Osteoblast (primary cell): ENCODE measurements around the gene BAIAP2. TPM values are rescaled to one million over a fixed set of nuclear protein-coding genes. Genes with fewer than 3 reads are reported as not detected.

Experiments
- DNase-seq: peaks from one replicate; pipeline ENCODE4 v3.0.0; 2011; ENCODE audit warnings: low spot score, mixed read lengths; ENCODE audit not compliant: insufficient read length; ENCODE audit errors: missing footprints
- H2AFZ ChIP-seq: 2 replicates; pipeline ENCODE4 v1.6.0; 2011; ENCODE audit warnings: mild to moderate bottlenecking, low read length
- H3K27ac ChIP-seq: 2 replicates; pipeline ENCODE4 v1.5.1; 2011; ENCODE audit warnings: mild to moderate bottlenecking, low read depth, low read length, moderate library complexity
- H3K27me3 ChIP-seq: 2 replicates; pipeline ENCODE4 v1.6.0; 2012; ENCODE audit warnings: mild to moderate bottlenecking, control low read depth, inconsistent platforms, low read length, moderate library complexity; ENCODE audit not compliant: insufficient read depth
- H3K36me3 ChIP-seq: 2 replicates; pipeline ENCODE4 v1.5.1; 2011; ENCODE audit warnings: mild to moderate bottlenecking, low read length, control low read depth, moderate library complexity; ENCODE audit not compliant: insufficient read depth
- H3K4me1 ChIP-seq: 2 replicates; pipeline ENCODE4 v1.5.1; 2011; ENCODE audit warnings: mild to moderate bottlenecking, low read length, control low read depth, moderate library complexity; ENCODE audit not compliant: insufficient read depth
- H3K4me2 ChIP-seq: 2 replicates; pipeline ENCODE4 v1.6.0; 2011; ENCODE audit warnings: mild to moderate bottlenecking, low read length; ENCODE audit not compliant: insufficient read depth
- H3K4me3 ChIP-seq: fragments of 200-600 bp; sonication (generic); 3 replicates; pipeline ENCODE4 v1.5.1; 2012; ENCODE audit warnings: mild to moderate bottlenecking, low read length, inconsistent platforms; ENCODE audit not compliant: insufficient read depth
- H3K79me2 ChIP-seq: 2 replicates; pipeline ENCODE4 v1.6.0; 2012; ENCODE audit warnings: mild to moderate bottlenecking, low read length, control low read depth, inconsistent platforms; ENCODE audit not compliant: insufficient read depth
- H3K9me3 ChIP-seq: 2 replicates; pipeline ENCODE4 v1.5.1; 2011; ENCODE audit warnings: low read depth, low read length, control low read depth
- H4K20me1 ChIP-seq: 2 replicates; pipeline ENCODE4 v1.6.0; 2012; ENCODE audit warnings: mild to moderate bottlenecking, low read length, control low read depth; ENCODE audit not compliant: insufficient read depth
- total RNA-seq: library from RNA; depleted of rRNA; stranded (reverse); fragments of >200 nt; gene quantifications from 2 replicates; pipeline ENCODE4 v1.2.3, GENCODE V29; 2012
- TF ChIP-seq, protein P1 (sequence below): IDR thresholded peaks from 2 replicates; pipeline ENCODE4 v1.5.1; 2011; ENCODE audit warnings: mild to moderate bottlenecking, low read depth, low read length, moderate library complexity; ENCODE audit errors: extremely low read depth

Gene BAIAP2
- total RNA-seq, 1 donor, result 15.6 TPM

- Histone ChIP-seq H3K9me3 (no peaks in the 10 kb centered on the region), H3K27me3 (no peaks in the 10 kb centered on the region), H3K36me3 (no peaks in the 10 kb centered on the region), H3K79me2 (peaks cover 6% of the 10 kb centered on the region), H3K4me3 (no peak overlapping the region), H4K20me1 (peaks cover 9% of the 10 kb centered on the region), H3K4me1 (peaks cover 22% of the 10 kb centered on the region), H3K4me2 (no peak overlapping the region), H2AFZ (no peak overlapping the region), H3K27ac (no peak overlapping the region)
- TF ChIP-seq, protein P1, sequence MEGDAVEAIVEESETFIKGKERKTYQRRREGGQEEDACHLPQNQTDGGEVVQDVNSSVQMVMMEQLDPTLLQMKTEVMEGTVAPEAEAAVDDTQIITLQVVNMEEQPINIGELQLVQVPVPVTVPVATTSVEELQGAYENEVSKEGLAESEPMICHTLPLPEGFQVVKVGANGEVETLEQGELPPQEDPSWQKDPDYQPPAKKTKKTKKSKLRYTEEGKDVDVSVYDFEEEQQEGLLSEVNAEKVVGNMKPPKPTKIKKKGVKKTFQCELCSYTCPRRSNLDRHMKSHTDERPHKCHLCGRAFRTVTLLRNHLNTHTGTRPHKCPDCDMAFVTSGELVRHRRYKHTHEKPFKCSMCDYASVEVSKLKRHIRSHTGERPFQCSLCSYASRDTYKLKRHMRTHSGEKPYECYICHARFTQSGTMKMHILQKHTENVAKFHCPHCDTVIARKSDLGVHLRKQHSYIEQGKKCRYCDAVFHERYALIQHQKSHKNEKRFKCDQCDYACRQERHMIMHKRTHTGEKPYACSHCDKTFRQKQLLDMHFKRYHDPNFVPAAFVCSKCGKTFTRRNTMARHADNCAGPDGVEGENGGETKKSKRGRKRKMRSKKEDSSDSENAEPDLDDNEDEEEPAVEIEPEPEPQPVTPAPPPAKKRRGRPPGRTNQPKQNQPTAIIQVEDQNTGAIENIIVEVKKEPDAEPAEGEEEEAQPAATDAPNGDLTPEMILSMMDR, result no peak
- DNase-seq, result no peak
These were observed 31.1 kb downstream of the BAIAP2 start for GRCh38 chr17:81066072-81066471.

DNA sequence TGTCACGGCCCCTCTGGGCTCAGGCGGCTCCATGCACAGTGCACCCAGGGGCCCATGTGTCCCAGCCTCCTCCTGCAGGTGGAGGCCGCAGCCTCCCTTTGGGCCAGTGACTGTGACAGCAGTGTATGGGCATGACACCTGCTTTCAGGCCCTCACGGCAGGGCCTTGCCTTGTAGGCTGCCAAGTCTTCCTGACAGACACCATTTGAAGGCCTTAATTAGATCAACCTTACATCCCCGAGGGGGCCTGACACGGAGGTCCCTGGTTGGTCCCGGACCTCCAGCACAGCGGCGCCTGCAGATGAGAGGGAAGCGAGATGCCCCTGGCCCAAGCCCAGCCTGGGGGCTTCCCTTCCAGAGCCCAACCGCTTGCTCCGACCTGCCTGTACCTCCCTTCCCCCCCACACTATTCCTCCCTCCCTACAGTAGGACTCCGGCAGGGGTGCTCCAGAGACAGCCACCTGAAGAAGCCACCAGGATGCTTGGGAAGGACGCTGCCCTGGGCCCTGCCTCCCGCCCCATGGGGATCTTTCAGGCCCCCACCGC is 31.9 kb downstream of the BAIAP2 start:
- Histone ChIP-seq H2AFZ (no peak overlapping the region), H3K79me2 (peaks cover 6% of the 10 kb centered on the region), H3K4me3 (no peak overlapping the region), H3K27ac (no peak overlapping the region), H3K4me1 (peaks cover 22% of the 10 kb centered on the region), H4K20me1 (peaks cover 9% of the 10 kb centered on the region), H3K4me2 (no peak overlapping the region), H3K27me3 (no peaks in the 10 kb centered on the region), H3K36me3 (no peaks in the 10 kb centered on the region), H3K9me3 (no peaks in the 10 kb centered on the region)
- TF ChIP-seq, protein P1, result no peak
- DNase-seq, result no peak

- no peak for DNase-seq
These were observed 32.5 kb downstream of the BAIAP2 start for GRCh38 chr17:81067391-81067811.

DNA sequence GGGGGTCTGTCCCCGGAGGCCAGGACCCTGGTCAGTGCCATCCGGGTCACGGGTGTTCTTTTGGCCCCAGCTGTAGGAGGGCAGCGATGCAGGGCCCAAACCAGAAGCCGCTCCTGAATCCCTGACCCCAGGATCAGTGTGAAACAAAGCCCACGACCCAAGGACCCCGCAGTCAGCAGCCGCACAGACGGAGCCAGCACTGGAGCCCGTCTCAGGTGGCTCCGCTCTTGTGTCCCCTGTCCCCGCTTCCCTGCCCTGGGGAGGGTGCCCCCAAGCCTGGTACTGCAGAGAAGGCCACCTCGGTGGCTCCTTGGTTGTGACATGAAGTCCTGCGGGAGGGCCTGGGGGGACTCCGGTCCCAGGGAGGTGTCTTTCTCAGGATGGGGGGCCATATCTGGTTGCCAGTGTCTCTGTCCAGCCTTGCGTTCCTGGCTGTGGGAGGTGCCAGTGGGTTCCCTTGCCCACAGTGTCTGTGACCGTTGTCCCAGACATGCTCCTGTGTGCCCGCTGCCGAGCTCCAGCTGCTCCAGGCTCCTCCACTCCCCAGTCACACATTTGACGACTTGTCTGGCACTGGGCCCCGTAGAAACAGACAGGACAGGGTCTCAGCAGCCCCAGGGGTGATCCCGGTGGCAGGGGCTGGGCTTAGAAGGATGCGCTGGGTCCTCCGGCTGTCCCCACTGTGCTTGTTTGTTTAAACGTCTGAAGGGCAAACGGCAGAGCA is 33.6 kb downstream of the BAIAP2 start:
- peaks cover 15% of the 10 kb centered on the region for H3K4me1 ChIP-seq
- no peaks in the 10 kb centered on the region for H3K9me3 ChIP-seq
- H3K4me2 ChIP-seq, result no peak overlapping the region
- peaks cover 3% of the 10 kb centered on the region for H3K79me2 ChIP-seq
- no peaks in the 10 kb centered on the region for H3K36me3 ChIP-seq
- DNase-seq, result no peak
- H3K27me3 ChIP-seq, result no peaks in the 10 kb centered on the region
- no peak overlapping the region for H3K4me3 ChIP-seq
- TF ChIP-seq, protein P1, result no peak
- H3K27ac ChIP-seq, result no peak overlapping the region
- peaks cover 9% of the 10 kb centered on the region for H4K20me1 ChIP-seq
- H2AFZ ChIP-seq, result no peak overlapping the region

More at GRCh38 chr17:81067391-81067811, 32.5 kb downstream of the BAIAP2 start:
- Histone ChIP-seq H3K9me3 (no peaks in the 10 kb centered on the region), H3K4me2 (no peak overlapping the region), H3K79me2 (peaks cover 6% of the 10 kb centered on the region), H3K4me3 (no peak overlapping the region), H3K27ac (no peak overlapping the region), H3K27me3 (no peaks in the 10 kb centered on the region), H2AFZ (no peak overlapping the region), H4K20me1 (peaks cover 9% of the 10 kb centered on the region), H3K4me1 (peaks cover 22% of the 10 kb centered on the region), H3K36me3 (no peaks in the 10 kb centered on the region)
- TF ChIP-seq, protein P1, result no peak
